H1 (cell line): ENCODE data around the gene FNDC10. TPM values are rescaled to one million over a fixed set of nuclear protein-coding genes. Genes with fewer than 3 reads are reported as not detected.
A peak's percentile ranks its signal among the peaks of the same experiment; 100 is the strongest.

ENCODE experiments used
- CBX8 ChIP-seq: fragments of 300-800, 300-1000 bp; sonication (generic); IDR thresholded peaks from 2 replicates; pipeline ENCODE4 v1.7.1; 2016; ENCODE audit warnings: low read depth, low read length, borderline replicate concordance
- CHD1 ChIP-seq: IDR thresholded peaks from 2 replicates; pipeline ENCODE4 v1.6.1; 2012; ENCODE audit warnings: low read depth, low read length, improper control_type of control experiment
- CHD2 ChIP-seq: IDR thresholded peaks from 2 replicates; pipeline ENCODE4 v1.6.1; 2012; ENCODE audit warnings: low read length, improper control_type of control experiment
- CTBP2 ChIP-seq: IDR thresholded peaks from 2 replicates; pipeline ENCODE4 v1.7.0; 2011; ENCODE audit warnings: borderline replicate concordance, mild to moderate bottlenecking, moderate library complexity, mixed read lengths, low read length; ENCODE audit not compliant: insufficient read depth, insufficient read length
- EGR1 ChIP-seq: IDR thresholded peaks from 2 replicates; pipeline ENCODE4 v1.6.1; 2011; ENCODE audit warnings: low read depth, low read length, borderline replicate concordance
- EP300 ChIP-seq, 2 experiments: IDR thresholded peaks; 1 replicate in 1 of 2; 2 replicates in 1 of 2; pipeline ENCODE4 v1.6.1; 2011 to 2012; ENCODE audit warnings: low read depth in 2 of 2, low read length in 2 of 2, mild to moderate bottlenecking in 2 of 2, borderline replicate concordance in 1 of 2, inconsistent platforms in 1 of 2, moderate library complexity in 1 of 2
- GABPA ChIP-seq: IDR thresholded peaks from 2 replicates; pipeline ENCODE4 v1.6.1; 2011; ENCODE audit warnings: mild to moderate bottlenecking, low read length, moderate library complexity, borderline replicate concordance; ENCODE audit not compliant: insufficient read depth
- KDM1A ChIP-seq: fragments of 200-600, 300-600 bp; sonication (generic); IDR thresholded peaks from 2 replicates; pipeline ENCODE4 v1.7.1; 2016; ENCODE audit warnings: mild to moderate bottlenecking, low read length, borderline replicate concordance
- POLR2AphosphoS5 ChIP-seq: IDR thresholded peaks from 2 replicates; pipeline ENCODE4 v1.6.1; 2011; ENCODE audit warnings: low read depth, low read length
- POU5F1 ChIP-seq: IDR thresholded peaks from 2 replicates; pipeline ENCODE4 v1.6.1; 2011; ENCODE audit warnings: low read depth, mild to moderate bottlenecking, low read length, moderate library complexity
- RNF2 ChIP-seq: fragments of 200-900, 300-1000 bp; sonication (generic); IDR thresholded peaks from 2 replicates; pipeline ENCODE4 v1.7.1; 2016; ENCODE audit warnings: borderline replicate concordance, low read depth, mild to moderate bottlenecking, antibody characterized with exemption, low read length; ENCODE audit not compliant: poor library complexity, severe bottlenecking; ENCODE audit errors: missing control alignments
- RXRA ChIP-seq: IDR thresholded peaks from 2 replicates; pipeline ENCODE4 v1.6.1; 2011; ENCODE audit warnings: low read depth, mild to moderate bottlenecking, low read length, moderate library complexity; ENCODE audit not compliant: insufficient read depth
- SP1 ChIP-seq: IDR thresholded peaks from 2 replicates; pipeline ENCODE4 v1.6.1; 2011; ENCODE audit warnings: low read depth, low read length
- TCF12 ChIP-seq: IDR thresholded peaks from 2 replicates; pipeline ENCODE4 v1.6.1; 2011; ENCODE audit warnings: low read depth, mild to moderate bottlenecking, low read length
- TEAD4 ChIP-seq: IDR thresholded peaks from 2 replicates; pipeline ENCODE4 v1.6.1; 2012; ENCODE audit warnings: low read depth, low read length, inconsistent platforms, mixed read lengths
- ZNF274 ChIP-seq: IDR thresholded peaks from 2 replicates; pipeline ENCODE4 v1.7.0; 2012; ENCODE audit warnings: low read length, borderline replicate concordance; ENCODE audit errors: extremely low read depth
- polyA plus RNA-seq, 7 experiments: library from polyadenylated mRNA; depleted of rRNA in 3 of 7; stranded (reverse) in 5 of 7; unstranded in 2 of 7; fragments of >200 nt in 5 of 7; fragments of 200-250 nt in 2 of 7; gene quantifications; 1 replicate in 5 of 7; 2 replicates in 1 of 7; 4 replicates in 1 of 7; pipeline versions ENCODE4 v1.2.1 to v1.2.3, GENCODE V29; 2011 to 2013; ENCODE audit warnings: missing spikeins in 2 of 7, mixed read lengths in 2 of 7
- total RNA-seq: library from RNA; stranded (reverse); fragmentation: NEBNext Ultra II Directional; extraction: Animal tissue kit (Norgen Biotek cat#: 25700); gene quantifications from 2 replicates; pipeline ENCODE4 v1.2.1, GENCODE V29; 2021
- TF ChIP-seq, protein P1 (sequence below): IDR thresholded peaks from 2 replicates; pipeline ENCODE4 v1.6.1; 2012; ENCODE audit warnings: low read length, inconsistent platforms
- TF ChIP-seq, protein P2 (sequence below): IDR thresholded peaks from 2 replicates; pipeline ENCODE4 v1.6.1; 2011; ENCODE audit warnings: low read depth, mild to moderate bottlenecking, low read length; ENCODE audit not compliant: insufficient read depth

FNDC10 gene
- total and polyA plus RNA-seq, 2 of the 8 experiments (the other 6 are each of a cell fraction or from before 2014, with no cell fraction given): 19.0 to 21.8 TPM

DNA sequence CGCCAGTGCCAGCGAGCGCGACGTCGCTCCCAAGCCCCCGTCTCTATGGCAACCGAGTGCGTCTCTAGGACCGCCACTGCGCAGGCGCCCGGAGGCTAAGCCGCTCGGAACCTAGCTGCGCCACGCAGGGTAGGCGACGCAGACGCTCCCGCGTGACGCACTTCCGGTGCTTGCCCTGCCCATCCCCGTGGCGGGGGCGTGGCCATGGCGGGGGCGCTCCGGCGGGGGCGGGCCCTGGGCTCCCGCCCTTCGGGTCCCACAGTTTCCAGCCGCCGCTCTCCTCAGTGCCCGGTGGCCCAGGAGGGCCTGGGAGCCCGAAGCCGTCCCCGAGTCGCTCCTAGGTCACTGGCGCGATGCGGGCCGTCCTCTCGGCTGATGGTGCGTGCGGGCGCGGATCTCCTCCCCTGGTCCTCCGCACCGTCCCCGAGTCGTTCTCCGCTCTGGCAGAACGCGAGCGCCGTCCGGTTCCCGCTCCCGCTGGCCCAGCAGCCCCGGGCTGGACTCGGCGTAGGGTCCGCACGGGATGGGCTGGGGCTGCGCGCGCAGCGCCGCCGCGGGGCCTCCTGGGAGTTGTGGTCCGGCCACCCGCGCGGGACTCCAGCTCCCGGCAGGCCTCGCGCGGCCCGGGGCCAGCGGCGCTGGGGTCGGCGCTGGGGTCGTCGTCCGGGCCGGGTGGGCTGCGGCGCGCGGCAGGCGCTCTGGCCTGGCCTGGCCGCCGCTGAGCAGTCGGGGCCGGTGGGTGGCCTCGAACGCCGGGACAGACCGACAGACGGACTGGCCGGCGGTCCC, 15.5 kb upstream of the FNDC10 start, which contains the start of gene MIB2 (continued):
- no peak for TF ChIP-seq EP300 (IDR thresholded peaks at IDR 0.05; ENCODE audit: borderline replicate concordance in 1 of 2, low read depth in 2 of 2, low read length in 2 of 2)
- TF ChIP-seq POLR2AphosphoS5: peak; percentile 64
- no peak for TF ChIP-seq CHD2
- TF ChIP-seq RNF2: no peak
- TF ChIP-seq POU5F1: no peak
- TF ChIP-seq TCF12: no peak
- no peak for TF ChIP-seq TEAD4
- TF ChIP-seq, protein P1, sequence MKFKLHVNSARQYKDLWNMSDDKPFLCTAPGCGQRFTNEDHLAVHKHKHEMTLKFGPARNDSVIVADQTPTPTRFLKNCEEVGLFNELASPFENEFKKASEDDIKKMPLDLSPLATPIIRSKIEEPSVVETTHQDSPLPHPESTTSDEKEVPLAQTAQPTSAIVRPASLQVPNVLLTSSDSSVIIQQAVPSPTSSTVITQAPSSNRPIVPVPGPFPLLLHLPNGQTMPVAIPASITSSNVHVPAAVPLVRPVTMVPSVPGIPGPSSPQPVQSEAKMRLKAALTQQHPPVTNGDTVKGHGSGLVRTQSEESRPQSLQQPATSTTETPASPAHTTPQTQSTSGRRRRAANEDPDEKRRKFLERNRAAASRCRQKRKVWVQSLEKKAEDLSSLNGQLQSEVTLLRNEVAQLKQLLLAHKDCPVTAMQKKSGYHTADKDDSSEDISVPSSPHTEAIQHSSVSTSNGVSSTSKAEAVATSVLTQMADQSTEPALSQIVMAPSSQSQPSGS: no peak
- no peak for TF ChIP-seq ZNF274
- TF ChIP-seq GABPA: peak; percentile 90
- no peak for TF ChIP-seq RXRA
- TF ChIP-seq EGR1: peak; percentile 80; the same call in 1 of the 2 replicates
- TF ChIP-seq, protein P2, sequence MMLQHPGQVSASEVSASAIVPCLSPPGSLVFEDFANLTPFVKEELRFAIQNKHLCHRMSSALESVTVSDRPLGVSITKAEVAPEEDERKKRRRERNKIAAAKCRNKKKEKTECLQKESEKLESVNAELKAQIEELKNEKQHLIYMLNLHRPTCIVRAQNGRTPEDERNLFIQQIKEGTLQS: peak; percentile 93
- 0 out of 2 replicates have a peak, but pooled peaks have one; percentile 50 for TF ChIP-seq SP1
- TF ChIP-seq CTBP2: no peak
- TF ChIP-seq CHD1: no peak; the same call in 1 of the 2 replicates
- no peak for TF ChIP-seq CBX8
- TF ChIP-seq KDM1A: no peak
